ENCODE data around the gene CA4.

GRCh38 chr17:60155427-60155814 is 5.6 kb downstream of the CA4 start:
- TF ChIP-seq POLR2A (IDR thresholded peaks at IDR 0.05) (no peak), POLR2AphosphoS5 (IDR thresholded peaks at IDR 0.05) (no peak), CTCF (IDR thresholded peaks at IDR 0.05) (no peak)
